WERI-Rb-1 (cell line): ENCODE measurements around the gene CMIP.
"Not testable (repeated sequence)": the region's sequence is repeated elsewhere in the genome, so short reads cannot be mapped to it uniquely, and the experiment has no call there.

ENCODE experiments used
- DNase-seq: peaks from one replicate; pipeline ENCODE4 v3.0.0-alpha.2; 2020
- H3K27ac ChIP-seq: fragments of 250-450 bp; sonication (Bioruptor Pico); 2 replicates; pipeline ENCODE4 v1.5.1; 2020; ENCODE audit warnings: mild to moderate bottlenecking, moderate library complexity
- H3K27me3 ChIP-seq: fragments of 250-450 bp; sonication (Bioruptor Pico); 2 replicates; pipeline ENCODE4 v1.5.1; 2021; ENCODE audit warnings: mild to moderate bottlenecking, low read depth, moderate library complexity; ENCODE audit not compliant: insufficient read depth, severe bottlenecking
- H3K36me3 ChIP-seq: fragments of 250-450 bp; sonication (Bioruptor Pico); 2 replicates; pipeline ENCODE4 v1.5.1; 2020; ENCODE audit warnings: mild to moderate bottlenecking, moderate library complexity
- H3K4me3 ChIP-seq: 2 replicates; pipeline ENCODE4 v1.5.1; 2011; ENCODE audit warnings: low read depth, mild to moderate bottlenecking, control low read depth, low read length
- H3K9me3 ChIP-seq: fragments of 250-450 bp; sonication (Bioruptor Pico); 2 replicates; pipeline ENCODE4 v1.5.1; 2021; ENCODE audit warnings: mild to moderate bottlenecking, moderate library complexity; ENCODE audit not compliant: severe bottlenecking
- TF ChIP-seq, protein P1 (sequence below): IDR thresholded peaks from 2 replicates; pipeline ENCODE4 v1.5.1; 2011; ENCODE audit warnings: low read depth, mild to moderate bottlenecking, control low read depth, inconsistent platforms, low read length

Gene CMIP

GRCh38 chr16:81417210-81417609, 27.4 kb upstream of the CMIP start:
- no peak for DNase-seq
- H3K4me3 ChIP-seq, result no peak overlapping the region

DNA sequence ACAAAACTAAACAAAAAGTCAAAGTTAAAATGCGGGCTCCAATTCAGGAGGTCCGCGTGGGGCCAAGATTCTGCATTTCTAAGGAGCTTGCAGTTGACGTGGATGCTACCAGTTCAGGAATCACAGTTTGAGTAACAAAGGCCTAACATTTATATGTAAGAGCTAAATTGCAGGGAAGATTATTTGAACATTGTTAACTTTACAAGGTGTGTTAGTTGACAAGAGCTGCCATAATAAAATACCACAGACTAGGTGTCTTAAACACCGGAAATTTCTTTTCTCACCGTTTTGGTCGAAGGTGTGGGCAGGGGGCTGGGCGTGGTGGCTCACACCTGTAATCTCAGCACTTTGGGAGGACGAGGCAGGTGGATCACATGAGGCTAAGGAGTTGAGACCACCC, 24.8 kb upstream of the CMIP start:
- Histone ChIP-seq H3K27me3 (no peaks in the 10 kb centered on the region), H3K4me3 (no peak overlapping the region), H3K27ac (no peak overlapping the region), H3K9me3 (no peaks in the 10 kb centered on the region), H3K36me3 (no peaks in the 10 kb centered on the region)
- DNase-seq, result no peak
- TF ChIP-seq, protein P1, sequence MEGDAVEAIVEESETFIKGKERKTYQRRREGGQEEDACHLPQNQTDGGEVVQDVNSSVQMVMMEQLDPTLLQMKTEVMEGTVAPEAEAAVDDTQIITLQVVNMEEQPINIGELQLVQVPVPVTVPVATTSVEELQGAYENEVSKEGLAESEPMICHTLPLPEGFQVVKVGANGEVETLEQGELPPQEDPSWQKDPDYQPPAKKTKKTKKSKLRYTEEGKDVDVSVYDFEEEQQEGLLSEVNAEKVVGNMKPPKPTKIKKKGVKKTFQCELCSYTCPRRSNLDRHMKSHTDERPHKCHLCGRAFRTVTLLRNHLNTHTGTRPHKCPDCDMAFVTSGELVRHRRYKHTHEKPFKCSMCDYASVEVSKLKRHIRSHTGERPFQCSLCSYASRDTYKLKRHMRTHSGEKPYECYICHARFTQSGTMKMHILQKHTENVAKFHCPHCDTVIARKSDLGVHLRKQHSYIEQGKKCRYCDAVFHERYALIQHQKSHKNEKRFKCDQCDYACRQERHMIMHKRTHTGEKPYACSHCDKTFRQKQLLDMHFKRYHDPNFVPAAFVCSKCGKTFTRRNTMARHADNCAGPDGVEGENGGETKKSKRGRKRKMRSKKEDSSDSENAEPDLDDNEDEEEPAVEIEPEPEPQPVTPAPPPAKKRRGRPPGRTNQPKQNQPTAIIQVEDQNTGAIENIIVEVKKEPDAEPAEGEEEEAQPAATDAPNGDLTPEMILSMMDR, result no peak

More at GRCh38 chr16:81417210-81417609, 27.4 kb upstream of the CMIP start:
- Histone ChIP-seq H3K27me3 (no peaks in the 10 kb centered on the region), H3K36me3 (no peaks in the 10 kb centered on the region), H3K27ac (no peak overlapping the region), H3K9me3 (no peaks in the 10 kb centered on the region)
- TF ChIP-seq, protein P1, result no peak

- no peaks in the 10 kb centered on the region for H3K9me3 ChIP-seq
- no peak overlapping the region for H3K27ac ChIP-seq
- no peak overlapping the region for H3K4me3 ChIP-seq
- TF ChIP-seq, protein P1, result no peak
- no peaks in the 10 kb centered on the region for H3K27me3 ChIP-seq
- H3K36me3 ChIP-seq, result no peaks in the 10 kb centered on the region
- DNase-seq, result no peak
Observed at GRCh38 chr16:81421126-81421525, 23.5 kb upstream of the CMIP start.

DNA sequence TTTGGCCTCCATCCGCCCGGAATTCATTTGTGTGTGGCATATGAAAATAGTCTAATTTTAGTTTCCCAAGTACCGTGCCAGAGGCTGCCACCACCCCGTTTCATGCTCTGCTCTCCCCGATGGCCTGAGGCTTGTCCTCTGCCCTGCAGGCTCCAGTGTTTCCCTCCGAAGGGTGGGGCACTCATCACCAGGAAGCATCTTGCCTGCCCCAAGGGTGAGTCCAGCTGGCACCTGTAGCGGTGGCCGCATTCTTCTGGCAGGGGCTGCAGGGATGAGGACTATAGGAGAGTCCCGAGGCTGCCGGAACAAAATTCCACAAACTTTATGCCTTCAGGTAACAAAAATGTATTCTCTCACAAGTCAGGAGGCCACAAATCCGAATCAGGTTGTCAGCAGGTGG, 23.1 kb upstream of the CMIP start:
- DNase-seq, result no peak
- H3K9me3 ChIP-seq, result no peaks in the 10 kb centered on the region
- TF ChIP-seq, protein P1, result no peak
- H3K27me3 ChIP-seq, result no peaks in the 10 kb centered on the region
- H3K36me3 ChIP-seq, result no peaks in the 10 kb centered on the region
- H3K27ac ChIP-seq, result no peak overlapping the region
- no peak overlapping the region for H3K4me3 ChIP-seq

DNA sequence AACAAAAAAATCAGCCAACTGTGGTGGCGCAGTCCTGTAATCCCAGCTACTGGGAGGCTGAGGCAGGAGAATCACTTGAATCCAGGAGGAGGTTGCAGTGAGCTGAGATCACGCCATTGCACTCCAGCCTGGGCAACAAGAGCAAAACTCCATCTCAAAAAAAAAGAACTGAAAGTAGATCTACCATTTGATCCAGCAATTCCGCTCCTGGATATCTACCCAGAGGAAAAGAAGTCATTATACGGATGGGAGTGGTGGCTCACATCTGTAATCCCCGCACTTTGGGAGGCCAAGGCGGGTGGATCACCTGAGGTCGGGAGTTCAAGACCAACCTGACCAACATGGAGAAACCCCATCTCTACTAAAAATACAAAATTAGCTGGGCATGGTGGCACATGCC, 22.5 kb upstream of the CMIP start:
- H3K27me3 ChIP-seq, H3K4me3 ChIP-seq, H3K9me3 ChIP-seq, H3K36me3 ChIP-seq, H3K27ac ChIP-seq, DNase-seq: not testable (repeated sequence)

DNA sequence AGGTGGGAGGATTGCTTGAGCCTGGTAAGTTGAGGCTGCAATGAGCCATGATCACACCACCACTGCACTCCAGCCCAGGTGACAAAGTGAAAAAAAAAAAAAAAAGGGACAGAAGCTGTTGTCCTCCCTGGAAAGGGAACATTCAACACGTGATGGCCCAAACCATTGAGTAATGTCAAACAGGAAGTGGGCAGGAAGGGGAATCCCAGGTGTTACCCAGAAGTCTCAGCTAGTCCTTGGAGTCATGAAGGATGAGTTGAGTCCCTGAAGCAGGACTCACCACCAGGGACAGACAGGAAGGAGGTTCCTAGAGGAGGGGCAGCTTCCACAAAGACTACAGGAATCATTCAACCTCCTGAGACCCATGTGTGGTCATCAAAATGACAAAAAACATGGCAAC, 19.8 kb upstream of the CMIP start:
- H3K27ac ChIP-seq, result no peak overlapping the region
- TF ChIP-seq, protein P1, result no peak
- H3K36me3 ChIP-seq, result no peaks in the 10 kb centered on the region
- no peaks in the 10 kb centered on the region for H3K9me3 ChIP-seq
- H3K27me3 ChIP-seq, result no peaks in the 10 kb centered on the region
- no peak for DNase-seq
- no peak overlapping the region for H3K4me3 ChIP-seq
